ENCODE results near the gene HCN2. TPM values are rescaled to one million over a fixed set of nuclear protein-coding genes. Genes with fewer than 3 reads are reported as not detected.

HCN2 gene
- total RNA-seq (2014; rRNA removed) (0.04 and 0.46 TPM in 2 replicates), Bru-seq, nascent RNA (percentile 18 among the genes with signal in this experiment), BruChase-seq, experiment 1, labeled RNA remaining after a 6-hour chase (percentile 58 among the genes with signal in this experiment), BruChase-seq, experiment 2, labeled RNA remaining after a 2-hour chase (percentile 28 among the genes with signal in this experiment)
- long read RNA-seq, partial matches to known transcripts = 0 of 1 reads
- long read RNA-seq, other reads (novel, unspliced or antisense) = 1 of 1 reads

GRCh38 chr19:589693-590395 lies at the start of gene HCN2:
Gene HCN2, plus strand, starts transcription at chr19:589881. Its CDS starts 65 bp downstream, at chr19:589946.
- BruUV-seq (replicated peaks) = no TSS peak
- no peak for ATAC-seq
- Histone ChIP-seq H3K4me1 (ENCODE audit: insufficient read depth, low read length) (peaks cover 10% of the 10 kb centered on the region), H3K27me3 (ENCODE audit: low read length) (peaks cover 7% of the 10 kb centered on the region; the same call in 1 of the 2 replicates), H3K9ac (ENCODE audit: low read length) (no peak within 1 kb of the TSS), H2AFZ (ENCODE audit: low read length) (no peak within 1 kb of the TSS), H3K4me2 (ENCODE audit: low read length) (peak within 1 kb of the TSS; percentile 74; the same call in 1 of the 2 replicates), H3K4me3 (ENCODE audit: low read length) (no peak within 1 kb of the TSS), H3K9me2 (replicated peaks; ENCODE audit: low read length) (no peaks in the 10 kb centered on the region), H3K9me3 (ENCODE audit: low read length) (no peaks in the 10 kb centered on the region), H3K36me3 (ENCODE audit: low read depth, low read length) (no peaks in the 10 kb centered on the region), H4K20me1 (ENCODE audit: low read length) (no peaks in the 10 kb centered on the region), H3K27ac (ENCODE audit: low read length) (no peak within 1 kb of the TSS), H3K79me2 (ENCODE audit: low read length) (no peaks in the 10 kb centered on the region), H3F3A (ENCODE audit: low read length, unreplicated experiment) (no peaks in the 10 kb centered on the region)
- no peak for DNase-seq
- intact Hi-C loops (cut with micrococcal nuclease) = loop anchor here (5.0 kb wide), 1 partner anchor 142 kb away; no protein-coding TSS in a partner anchor
- CTCF ChIA-PET = no interaction called here
- TF ChIP-seq EZH2phosphoT487 (IDR thresholded peaks at IDR 0.05; ENCODE audit: borderline replicate concordance, low read length) (no peak), EZH2 (IDR thresholded peaks at IDR 0.05; ENCODE audit: low read length, unreplicated experiment) (no peak)
- TF ChIP-seq, protein P1, sequence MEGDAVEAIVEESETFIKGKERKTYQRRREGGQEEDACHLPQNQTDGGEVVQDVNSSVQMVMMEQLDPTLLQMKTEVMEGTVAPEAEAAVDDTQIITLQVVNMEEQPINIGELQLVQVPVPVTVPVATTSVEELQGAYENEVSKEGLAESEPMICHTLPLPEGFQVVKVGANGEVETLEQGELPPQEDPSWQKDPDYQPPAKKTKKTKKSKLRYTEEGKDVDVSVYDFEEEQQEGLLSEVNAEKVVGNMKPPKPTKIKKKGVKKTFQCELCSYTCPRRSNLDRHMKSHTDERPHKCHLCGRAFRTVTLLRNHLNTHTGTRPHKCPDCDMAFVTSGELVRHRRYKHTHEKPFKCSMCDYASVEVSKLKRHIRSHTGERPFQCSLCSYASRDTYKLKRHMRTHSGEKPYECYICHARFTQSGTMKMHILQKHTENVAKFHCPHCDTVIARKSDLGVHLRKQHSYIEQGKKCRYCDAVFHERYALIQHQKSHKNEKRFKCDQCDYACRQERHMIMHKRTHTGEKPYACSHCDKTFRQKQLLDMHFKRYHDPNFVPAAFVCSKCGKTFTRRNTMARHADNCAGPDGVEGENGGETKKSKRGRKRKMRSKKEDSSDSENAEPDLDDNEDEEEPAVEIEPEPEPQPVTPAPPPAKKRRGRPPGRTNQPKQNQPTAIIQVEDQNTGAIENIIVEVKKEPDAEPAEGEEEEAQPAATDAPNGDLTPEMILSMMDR (conservative IDR thresholded peaks at IDR 0.05; ENCODE audit: low read depth, low read length) = no peak
- POLR2A ChIA-PET (ENCODE audit: unreplicated experiment) = no interaction called here

GRCh38 chr19:540867-541637 lies 48.6 kb upstream of the HCN2 start:
- 0 out of 2 replicates have a peak, but pooled peaks cover 11% of the 10 kb centered on the region for H3K36me3 ChIP-seq (ENCODE audit: low read depth, low read length)
- TF ChIP-seq EZH2 (IDR thresholded peaks at IDR 0.05; ENCODE audit: low read length, unreplicated experiment) (no peak), EZH2phosphoT487 (IDR thresholded peaks at IDR 0.05; ENCODE audit: borderline replicate concordance, low read length) (no peak)
- TF ChIP-seq, protein P1 (conservative IDR thresholded peaks at IDR 0.05; ENCODE audit: low read depth, low read length) = no peak
- no peak overlapping the region for H3K27ac ChIP-seq (ENCODE audit: low read length)
- H3K27me3 ChIP-seq (ENCODE audit: low read length) = no peaks in the 10 kb centered on the region
- no peak for ATAC-seq
- H3F3A ChIP-seq (ENCODE audit: low read length, unreplicated experiment) = no peaks in the 10 kb centered on the region
- no peak overlapping the region for H3K9ac ChIP-seq (ENCODE audit: low read length)
- no peak overlapping the region for H3K4me3 ChIP-seq (ENCODE audit: low read length)
- no TSS peak for BruUV-seq (replicated peaks)
- DNase-seq = no peak
- no peak overlapping the region for H2AFZ ChIP-seq (ENCODE audit: low read length)
- H3K9me2 ChIP-seq (replicated peaks; ENCODE audit: low read length) = no peaks in the 10 kb centered on the region
- CTCF ChIA-PET = no interaction called here
- intact Hi-C loops (cut with micrococcal nuclease) = no loop called here
- peaks cover 2% of the 10 kb centered on the region for H3K79me2 ChIP-seq (ENCODE audit: low read length)
- POLR2A ChIA-PET (ENCODE audit: unreplicated experiment) = no interaction called here
- no peak overlapping the region for H3K4me2 ChIP-seq (ENCODE audit: low read length)
- H3K4me1 ChIP-seq (ENCODE audit: insufficient read depth, low read length) = no peaks in the 10 kb centered on the region
- H4K20me1 ChIP-seq (ENCODE audit: low read length) = no peaks in the 10 kb centered on the region
- no peaks in the 10 kb centered on the region for H3K9me3 ChIP-seq (ENCODE audit: low read length)
